Fibroblast of lung (primary cell): ENCODE results near the gene COL4A5. TPM values are rescaled to one million over a fixed set of nuclear protein-coding genes. Genes with fewer than 3 reads are reported as not detected.

ENCODE experiments used
- DNase-seq, 2 donors: peaks; one replicate each; pipeline versions ENCODE4 v3.0.0 to v3.0.0-alpha.2; 2010; ENCODE audit warnings: low read depth in 2 of 2
- H2AFZ ChIP-seq: 2 replicates; pipeline ENCODE4 v1.5.1; 2012; ENCODE audit warnings: low read length, control low read depth, inconsistent platforms
- H3K27ac ChIP-seq: 2 replicates; pipeline ENCODE4 v1.5.1; 2011; ENCODE audit warnings: low read length, control low read depth; ENCODE audit not compliant: insufficient read depth
- H3K27me3 ChIP-seq: 2 replicates; pipeline ENCODE4 v1.5.1; 2011; ENCODE audit warnings: mild to moderate bottlenecking, low read length; ENCODE audit not compliant: control insufficient read depth, insufficient read depth
- H3K36me3 ChIP-seq: 2 replicates; pipeline ENCODE4 v1.5.1; 2011; ENCODE audit warnings: low read length; ENCODE audit not compliant: control insufficient read depth, insufficient read depth
- H3K4me1 ChIP-seq: 2 replicates; pipeline ENCODE4 v1.5.1; 2011; ENCODE audit warnings: low read length; ENCODE audit not compliant: control insufficient read depth, insufficient read depth; ENCODE audit errors: extremely low read depth
- H3K4me2 ChIP-seq: 2 replicates; pipeline ENCODE4 v1.5.1; 2011; ENCODE audit warnings: low read length, control low read depth; ENCODE audit not compliant: insufficient read depth; ENCODE audit errors: extremely low read depth
- H3K4me3 ChIP-seq, 4 experiments: fragments of 200-600 bp in 1 of 4; sonication (generic) in 1 of 4; replicated peaks in 1 of 4; 2 replicates each; pipeline ENCODE4 v1.5.1; 2011 to 2016; ENCODE audit warnings: low read length in 4 of 4, low read depth in 3 of 4, mild to moderate bottlenecking in 3 of 4, control low read depth in 2 of 4, inconsistent platforms in 1 of 4, mixed read lengths in 1 of 4; ENCODE audit not compliant: insufficient read depth in 1 of 4; ENCODE audit errors: control extremely low read depth in 1 of 4
- H3K79me2 ChIP-seq: 2 replicates; pipeline ENCODE4 v1.5.1; 2012; ENCODE audit warnings: mild to moderate bottlenecking, low read length, inconsistent platforms; ENCODE audit not compliant: control insufficient read depth, insufficient read depth
- H3K9ac ChIP-seq: 2 replicates; pipeline ENCODE4 v1.5.1; 2011; ENCODE audit warnings: mild to moderate bottlenecking, low read length, control low read depth; ENCODE audit not compliant: insufficient read depth
- H3K9me3 ChIP-seq: 2 replicates; pipeline ENCODE4 v1.5.1; 2012; ENCODE audit warnings: low read depth, low read length; ENCODE audit not compliant: control insufficient read depth, insufficient read depth
- H4K20me1 ChIP-seq: 2 replicates; pipeline ENCODE4 v1.5.1; 2011; ENCODE audit warnings: low read length; ENCODE audit not compliant: control insufficient read depth, insufficient read depth; ENCODE audit errors: extremely low read depth
- EZH2 ChIP-seq: IDR thresholded peaks from 2 replicates; pipeline ENCODE4 v1.5.1; 2012; ENCODE audit warnings: low read length, control low read depth, mild to moderate bottlenecking; ENCODE audit errors: missing control alignments
- polyA plus RNA-seq, 2 donors: library from polyadenylated mRNA; depleted of rRNA in 1 of 2; stranded (reverse) in 1 of 2; unstranded in 1 of 2; fragments of >200 nt; gene quantifications; 2 replicates each; pipeline ENCODE4 v1.2.1, GENCODE V29; 2011 to 2012; ENCODE audit warnings: missing spikeins in 1 of 2
- total RNA-seq: library from RNA; depleted of rRNA; stranded (reverse); fragments of >200 nt; gene quantifications from 2 replicates; pipeline ENCODE4 v1.2.1, GENCODE V29; 2014
- TF ChIP-seq, protein P1 (sequence below), 2 donors: IDR thresholded peaks in 1 of 2; conservative IDR thresholded peaks in 1 of 2; 1 replicate in 1 of 2; 2 replicates in 1 of 2; pipeline ENCODE4 v1.5.1; 2011 to 2012; ENCODE audit warnings: low read length in 2 of 2, control low read depth in 1 of 2, inconsistent platforms in 1 of 2, low read depth in 1 of 2, mild to moderate bottlenecking in 1 of 2

The COL4A5 gene
- total and polyA plus RNA-seq, 2 donors (not counting 1 experiment from before 2014, with no cell fraction given): 4.9 to 54.7 TPM

DNA sequence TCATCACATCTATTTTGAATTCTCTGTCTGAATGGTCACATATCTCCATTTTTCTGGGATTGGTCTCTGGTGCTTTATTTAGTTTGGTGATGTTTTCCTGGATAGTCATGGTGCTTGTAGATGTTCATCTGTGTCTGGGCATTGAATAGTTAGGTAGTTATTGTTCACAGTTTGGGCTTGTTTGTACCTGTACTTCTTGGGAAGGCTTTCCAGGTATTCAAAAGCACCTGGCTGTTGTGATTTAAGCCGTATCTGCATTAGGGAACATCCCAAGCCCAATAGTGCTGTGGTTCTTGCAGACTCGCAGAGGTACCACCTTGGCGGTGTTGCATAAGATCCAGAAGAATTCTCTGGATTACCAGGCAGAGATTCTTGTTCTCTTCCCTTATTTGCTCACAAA is 44.6 kb downstream of the COL4A5 start:
- Histone ChIP-seq H3K27me3 (no peaks in the 10 kb centered on the region), H4K20me1 (no peaks in the 10 kb centered on the region), H2AFZ (no peak overlapping the region), H3K9ac (no peak overlapping the region), H3K27ac (no peak overlapping the region), H3K79me2 (no peaks in the 10 kb centered on the region), H3K4me1 (no peaks in the 10 kb centered on the region), H3K36me3 (no peaks in the 10 kb centered on the region), H3K9me3 (no peaks in the 10 kb centered on the region), H3K4me3 (no peak overlapping the region), H3K4me2 (no peak overlapping the region)
- no peak for DNase-seq
- TF ChIP-seq, protein P1, sequence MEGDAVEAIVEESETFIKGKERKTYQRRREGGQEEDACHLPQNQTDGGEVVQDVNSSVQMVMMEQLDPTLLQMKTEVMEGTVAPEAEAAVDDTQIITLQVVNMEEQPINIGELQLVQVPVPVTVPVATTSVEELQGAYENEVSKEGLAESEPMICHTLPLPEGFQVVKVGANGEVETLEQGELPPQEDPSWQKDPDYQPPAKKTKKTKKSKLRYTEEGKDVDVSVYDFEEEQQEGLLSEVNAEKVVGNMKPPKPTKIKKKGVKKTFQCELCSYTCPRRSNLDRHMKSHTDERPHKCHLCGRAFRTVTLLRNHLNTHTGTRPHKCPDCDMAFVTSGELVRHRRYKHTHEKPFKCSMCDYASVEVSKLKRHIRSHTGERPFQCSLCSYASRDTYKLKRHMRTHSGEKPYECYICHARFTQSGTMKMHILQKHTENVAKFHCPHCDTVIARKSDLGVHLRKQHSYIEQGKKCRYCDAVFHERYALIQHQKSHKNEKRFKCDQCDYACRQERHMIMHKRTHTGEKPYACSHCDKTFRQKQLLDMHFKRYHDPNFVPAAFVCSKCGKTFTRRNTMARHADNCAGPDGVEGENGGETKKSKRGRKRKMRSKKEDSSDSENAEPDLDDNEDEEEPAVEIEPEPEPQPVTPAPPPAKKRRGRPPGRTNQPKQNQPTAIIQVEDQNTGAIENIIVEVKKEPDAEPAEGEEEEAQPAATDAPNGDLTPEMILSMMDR (conservative IDR thresholded peaks at IDR 0.05 in 1 of 2, IDR thresholded peaks at IDR 0.05 in 1 of 2; ENCODE audit: low read depth in 1 of 2, low read length in 2 of 2): no peak
- TF ChIP-seq EZH2: no peak

DNA sequence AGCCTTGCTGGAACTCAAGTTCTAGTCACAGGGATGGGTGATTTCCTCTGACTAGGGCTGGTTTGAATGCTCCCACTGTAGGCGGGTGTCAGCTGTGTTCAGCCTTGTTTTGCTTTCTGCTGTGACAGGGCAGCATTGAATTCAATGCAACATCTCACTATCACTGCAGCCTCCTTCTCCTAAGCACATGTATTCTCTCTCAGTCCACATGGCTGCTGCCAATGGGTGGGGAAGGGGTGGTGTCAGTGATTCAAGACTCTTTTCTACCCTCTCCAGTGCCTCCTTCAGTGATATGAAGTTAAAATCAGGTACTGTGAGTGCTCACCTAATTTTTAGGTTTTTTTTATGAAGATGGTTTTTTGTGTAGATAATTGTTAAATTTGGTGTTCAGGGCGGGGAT is 46.3 kb downstream of the COL4A5 start:
- H2AFZ ChIP-seq: no peak overlapping the region
- no peaks in the 10 kb centered on the region for H3K9me3 ChIP-seq
- DNase-seq: no peak
- H3K4me1 ChIP-seq: no peaks in the 10 kb centered on the region
- H3K27me3 ChIP-seq: no peaks in the 10 kb centered on the region
- no peak overlapping the region for H3K27ac ChIP-seq
- H4K20me1 ChIP-seq: no peaks in the 10 kb centered on the region
- H3K79me2 ChIP-seq: no peaks in the 10 kb centered on the region
- no peak overlapping the region for H3K9ac ChIP-seq
- H3K4me2 ChIP-seq: no peak overlapping the region
- H3K36me3 ChIP-seq: no peaks in the 10 kb centered on the region
- no peak overlapping the region for H3K4me3 ChIP-seq
- TF ChIP-seq, protein P1 (conservative IDR thresholded peaks at IDR 0.05 in 1 of 2, IDR thresholded peaks at IDR 0.05 in 1 of 2; ENCODE audit: low read depth in 1 of 2, low read length in 2 of 2): no peak
- TF ChIP-seq EZH2: no peak

DNA sequence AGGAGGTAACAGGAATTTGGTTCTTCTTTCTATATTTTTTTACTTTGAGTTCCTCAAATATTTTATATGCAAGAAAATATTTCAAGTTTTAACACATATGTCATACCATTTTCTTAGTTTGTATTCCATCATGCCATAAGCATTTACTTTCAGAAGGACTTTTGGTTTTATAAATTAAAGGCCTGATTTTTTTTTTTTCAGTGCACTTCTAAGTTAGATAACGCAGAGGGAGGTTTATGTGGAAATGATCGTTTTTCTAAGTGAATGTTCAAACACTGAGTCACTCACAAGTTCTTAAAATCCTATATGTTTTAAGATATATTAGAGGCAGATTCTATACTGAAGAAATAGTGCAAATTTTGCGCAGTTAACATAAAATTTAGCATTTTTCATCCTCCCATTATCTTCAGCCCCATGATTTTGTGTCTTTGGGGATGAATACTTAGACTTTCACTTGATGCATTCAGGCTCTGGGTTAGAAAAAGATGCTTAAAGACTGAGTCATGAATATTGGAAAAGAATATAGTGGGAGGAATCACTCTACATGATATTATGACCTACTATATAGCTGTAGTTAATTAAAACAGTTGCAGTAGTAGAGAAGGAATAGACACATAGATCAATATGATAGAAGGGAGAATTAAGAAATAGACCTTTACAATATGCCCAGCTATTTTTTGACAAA is 54.9 kb downstream of the COL4A5 start:
- no peaks in the 10 kb centered on the region for H3K4me1 ChIP-seq
- no peaks in the 10 kb centered on the region for H3K9me3 ChIP-seq
- no peaks in the 10 kb centered on the region for H3K36me3 ChIP-seq
- H3K9ac ChIP-seq: no peak overlapping the region
- H3K27me3 ChIP-seq: no peaks in the 10 kb centered on the region
- no peaks in the 10 kb centered on the region for H4K20me1 ChIP-seq
- no peak overlapping the region for H3K4me3 ChIP-seq
- no peak overlapping the region for H2AFZ ChIP-seq
- no peaks in the 10 kb centered on the region for H3K79me2 ChIP-seq
- no peak overlapping the region for H3K27ac ChIP-seq
- TF ChIP-seq, protein P1 (conservative IDR thresholded peaks at IDR 0.05 in 1 of 2, IDR thresholded peaks at IDR 0.05 in 1 of 2; ENCODE audit: low read depth in 1 of 2, low read length in 2 of 2): no peak
- TF ChIP-seq EZH2: no peak
- H3K4me2 ChIP-seq: no peak overlapping the region
- peak; percentile 19 to 52 for DNase-seq
